B cell (primary cell): ENCODE measurements around the gene FGF21. TPM values are rescaled to one million over a fixed set of nuclear protein-coding genes. Genes with fewer than 3 reads are reported as not detected.

Experiments used
- ATAC-seq: fragments of 200-7000 bp; cut with Tn5 transposase; one replicate; pipeline ENCODE4 v1.10.0; 2021; ENCODE audit warnings: low read depth, mild to moderate bottlenecking, moderate number of reproducible peaks, moderate library complexity
- CTCF ChIA-PET: fragments of 350-600 bp; sonication (Branson Sonifier 250); formaldehyde crosslinking; loops from one replicate; lab custom pipeline; 2021; ENCODE audit warnings: antibody characterized with exemption, inconsistent platforms; lab: Charles Lee
- POLR2A ChIA-PET: fragments of 350-600 bp; sonication (Branson Sonifier 250); formaldehyde crosslinking; loops from one replicate; lab custom pipeline; 2021; ENCODE audit warnings: antibody characterized with exemption; lab: Charles Lee
- DNase-seq: peaks from one replicate; pipeline ENCODE4 v3.0.0; 2013
- H2AFZ ChIP-seq: 2 replicates; pipeline ENCODE4 v1.6.1; 2012; ENCODE audit warnings: mild to moderate bottlenecking, low read depth, low read length; ENCODE audit not compliant: insufficient read depth, poor library complexity, severe bottlenecking
- H3K27ac ChIP-seq, 2 donors: 1 replicate in 1 of 2; 2 replicates in 1 of 2; pipeline ENCODE4 v1.5.1; 2012 to 2013; ENCODE audit warnings: low read length in 2 of 2, mild to moderate bottlenecking in 2 of 2, moderate library complexity in 1 of 2
- H3K27me3 ChIP-seq, 4 experiments: fragments of 200-600 bp in 1 of 4; sonication (generic) in 1 of 4; replicated peaks in 1 of 4; 1 replicate in 2 of 4; 2 replicates in 2 of 4; pipeline versions ENCODE4 v1.6.1 to v1.7.0; 2013 to 2016; ENCODE audit warnings: low read length in 3 of 4, mild to moderate bottlenecking in 2 of 4, mixed read lengths in 1 of 4, moderate library complexity in 1 of 4; ENCODE audit not compliant: insufficient read depth in 4 of 4, control insufficient read depth in 3 of 4; ENCODE audit errors: control extremely low read depth in 1 of 4
- H3K36me3 ChIP-seq, 2 experiments: replicated peaks in 1 of 2; 1 replicate in 1 of 2; 2 replicates in 1 of 2; pipeline versions ENCODE4 v1.6.1 to v1.7.1; 2013; ENCODE audit warnings: low read length in 1 of 2; ENCODE audit not compliant: insufficient read depth in 2 of 2, control insufficient read depth in 1 of 2; ENCODE audit errors: control extremely low read depth in 1 of 2, extremely low read depth in 1 of 2
- H3K4me1 ChIP-seq, 2 donors: fragments of 200-600 bp in 1 of 2; sonication (generic) in 1 of 2; 1 replicate in 1 of 2; 2 replicates in 1 of 2; pipeline versions ENCODE4 v1.5.1 to v1.6.1; 2013 to 2017; ENCODE audit warnings: low read length in 2 of 2; ENCODE audit not compliant: control insufficient read depth in 2 of 2, insufficient read depth in 2 of 2
- H3K4me2 ChIP-seq: replicated peaks from 2 replicates; pipeline ENCODE3; 2012; ENCODE audit warnings: mild to moderate bottlenecking, low read depth, low read length; ENCODE audit not compliant: poor library complexity, severe bottlenecking
- H3K4me3 ChIP-seq, 5 experiments: fragments of 200-600 bp in 1 of 5; sonication (generic) in 1 of 5; 1 replicate in 3 of 5; 2 replicates in 2 of 5; pipeline versions ENCODE4 v1.5.1 to v1.7.0; 2011 to 2016; ENCODE audit warnings: low read length in 4 of 5, mild to moderate bottlenecking in 4 of 5, low read depth in 2 of 5, control low read depth in 1 of 5, moderate library complexity in 1 of 5; ENCODE audit not compliant: insufficient read depth in 1 of 5; ENCODE audit errors: control extremely low read depth in 1 of 5, extremely low read depth in 1 of 5
- H3K79me2 ChIP-seq: fragments of 200-600 bp; sonication (generic); one replicate; pipeline ENCODE4 v1.6.0; 2016; ENCODE audit warnings: low read length; ENCODE audit not compliant: control insufficient read depth, insufficient read depth
- H3K9ac ChIP-seq: fragments of 200-600 bp; sonication (generic); 2 replicates; pipeline ENCODE4 v1.6.1; 2017; ENCODE audit warnings: mild to moderate bottlenecking, low read length, moderate library complexity
- H3K9me3 ChIP-seq, 3 donors: one replicate each; pipeline versions ENCODE4 v1.6.1 to v1.7.1; 2013; ENCODE audit warnings: low read length in 2 of 3; ENCODE audit not compliant: control insufficient read depth in 2 of 3, insufficient read depth in 1 of 3; ENCODE audit errors: control extremely low read depth in 1 of 3
- H4K20me1 ChIP-seq: 2 replicates; pipeline ENCODE4 v1.6.0; 2012; ENCODE audit warnings: mild to moderate bottlenecking, low read length; ENCODE audit not compliant: insufficient read depth, control insufficient read depth, poor library complexity, severe bottlenecking
- H3K27ac Mint-ChIP-seq: one replicate; pipeline ENCODE4 v1.8.0; 2021; ENCODE audit warnings: mixed read lengths
- H3K27me3 Mint-ChIP-seq: one replicate; pipeline ENCODE4 v1.8.0; 2021; ENCODE audit warnings: mixed read lengths
- H3K4me1 Mint-ChIP-seq: one replicate; pipeline ENCODE4 v1.8.0; 2021; ENCODE audit warnings: mixed read lengths
- H3K4me3 Mint-ChIP-seq: one replicate; pipeline ENCODE4 v1.8.0; 2021; ENCODE audit warnings: mixed read lengths
- H3K9me3 Mint-ChIP-seq: one replicate; pipeline ENCODE4 v1.8.0; 2022; ENCODE audit warnings: mixed read lengths; ENCODE audit not compliant: insufficient read depth
- CTCF ChIP-seq: fragments of 200-600 bp; IDR thresholded peaks from one replicate; pipeline ENCODE4 v1.8.0; 2022; ENCODE audit warnings: antibody characterized with exemption, mild to moderate bottlenecking
- EZH2 ChIP-seq: IDR thresholded peaks from 2 replicates; pipeline ENCODE4 v1.6.1; 2012; ENCODE audit warnings: borderline replicate concordance, low read depth, mild to moderate bottlenecking, moderate library complexity, low read length; ENCODE audit not compliant: insufficient read depth, poor library complexity, severe bottlenecking
- WGBS: methylation state at CpG from one replicate; pipeline ENCODE4 v1.1.5; 2013; ENCODE audit warnings: missing lambda C conversion rate; ENCODE audit not compliant: insufficient coverage; 5-methylcytosine and 5-hydroxymethylcytosine counted together
- intact Hi-C: fragments of 100-400 bp; cut with micrococcal nuclease; formaldehyde crosslinking; loops from one replicate; pipeline ENCODE4 v1.10.0; 2022
- polyA plus RNA-seq: library from polyadenylated mRNA; depleted of rRNA; stranded (reverse); fragments of >200 nt; gene quantifications from 2 replicates; pipeline ENCODE4 v1.2.3, GENCODE V29; 2012
- total RNA-seq, 2 donors: library from RNA; stranded (reverse); fragments of 120-200 nt in 1 of 2; gene quantifications; 1 replicate in 1 of 2; 2 replicates in 1 of 2; pipeline versions ENCODE4 v1.2.3 to v1.2.4, GENCODE V29; 2013 to 2022

Gene FGF21
- total and polyA plus RNA-seq, 2 donors (not counting 1 experiment from before 2014, with no cell fraction given): not detected

GRCh38 chr19:48735031-48735615 lies 20.2 kb upstream of the FGF21 start:
- no peak overlapping the region for H3K4me2 ChIP-seq
- CTCF ChIA-PET: no interaction called here
- peak; percentile 17 for DNase-seq
- H4K20me1 ChIP-seq: no peaks in the 10 kb centered on the region
- intact Hi-C loops: no loop called here
- TF ChIP-seq EZH2: no peak
- TF ChIP-seq CTCF: no peak
- POLR2A ChIA-PET: no interaction called here
- Mint-ChIP-seq H3K9me3 (no peaks in the 10 kb centered on the region), H3K4me1 (peaks cover 8% of the 10 kb centered on the region), H3K4me3 (no peak overlapping the region), H3K27ac (no peak overlapping the region), H3K27me3 (peaks cover 3% of the 10 kb centered on the region)
- no peak overlapping the region for H3K9ac ChIP-seq
- peaks cover 10 to 12% of the 10 kb centered on the region in 2 donors for H3K4me1 ChIP-seq
- no peaks in the 10 kb centered on the region for H3K79me2 ChIP-seq
- no peak overlapping the region for H3K4me3 ChIP-seq
- 96% methylated on average over 32 of the region's 38 CpGs for WGBS
- peaks cover 0 to 13% (median 0%) of the 10 kb centered on the region in 3 donors for H3K9me3 ChIP-seq
- ATAC-seq: no peak
- no peak overlapping the region for H3K27ac ChIP-seq
- H3K36me3 ChIP-seq: no peaks in the 10 kb centered on the region
- H2AFZ ChIP-seq: no peak overlapping the region
- peaks cover 0 to 8% (median 4%) of the 10 kb centered on the region in 4 experiments for H3K27me3 ChIP-seq

DNA sequence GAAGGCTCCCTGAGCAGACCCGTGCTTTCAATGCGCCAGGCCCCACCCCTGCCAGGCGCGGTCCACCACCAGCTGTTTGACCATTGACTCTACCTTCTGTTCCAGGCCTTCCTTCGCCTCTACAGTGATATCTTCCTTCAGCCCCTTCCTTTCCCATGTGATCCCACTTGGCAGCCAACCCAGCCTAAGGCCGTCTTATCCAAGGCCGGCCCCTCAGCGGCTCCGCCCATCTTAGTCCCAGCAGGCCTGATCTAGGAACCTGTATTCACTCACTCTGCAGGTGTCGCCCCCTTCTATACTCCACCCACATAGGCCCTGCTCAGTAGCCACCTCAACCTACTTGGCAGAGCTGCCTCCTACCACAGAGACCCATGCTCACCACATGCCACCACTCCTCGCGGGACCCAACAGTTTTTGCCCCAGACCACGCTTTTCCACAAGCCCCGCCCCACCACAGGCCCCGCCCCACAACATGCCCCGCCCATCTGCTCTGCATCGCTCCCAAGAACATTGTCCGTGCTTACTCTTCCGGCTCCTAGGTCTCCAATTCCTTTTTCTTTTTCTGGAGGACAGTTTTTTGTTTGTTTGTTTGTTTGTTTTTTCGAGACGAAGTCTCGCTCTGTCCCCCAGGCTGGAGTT lies 17.8 kb upstream of the FGF21 start:
- H3K36me3 ChIP-seq: no peaks in the 10 kb centered on the region
- 89% methylated on average over 17 of the region's 22 CpGs for WGBS
- Mint-ChIP-seq H3K4me3 (peak overlapping the region; percentile 2), H3K9me3 (no peaks in the 10 kb centered on the region), H3K27ac (no peak overlapping the region), H3K4me1 (peaks cover 15% of the 10 kb centered on the region), H3K27me3 (peaks cover 10% of the 10 kb centered on the region)
- no peaks in the 10 kb centered on the region for H3K79me2 ChIP-seq
- no peak overlapping the region for H3K4me3 ChIP-seq
- H4K20me1 ChIP-seq: no peaks in the 10 kb centered on the region
- no peak overlapping the region for H3K9ac ChIP-seq
- ChIA-PET CTCF (interaction anchor here (2.4 to 3.2 kb wide), 2 partner anchors 12 to 63 kb away, joined by 12 to 18 read pairs; no protein-coding TSS in a partner anchor), POLR2A (no interaction called here)
- DNase-seq: peak; percentile 35
- no peak overlapping the region for H2AFZ ChIP-seq
- H3K4me1 ChIP-seq: peaks cover 22 to 25% of the 10 kb centered on the region in 2 donors
- H3K9me3 ChIP-seq: peaks cover 0 to 29% (median 0%) of the 10 kb centered on the region in 3 donors
- H3K4me2 ChIP-seq: no peak overlapping the region
- no peak for ATAC-seq
- intact Hi-C loops: no loop called here
- TF ChIP-seq EZH2 (no peak), CTCF (no peak)
- no peak overlapping the region for H3K27ac ChIP-seq
- H3K27me3 ChIP-seq: peaks cover 0 to 22% (median 10%) of the 10 kb centered on the region in 4 experiments
